HG03097 (cell line): ENCODE data around the gene SIRPD.

ENCODE experiments used
- ATAC-seq: cut with Tn5 transposase; IDR thresholded peaks from one replicate; pipeline ENCODE4 v1.9.1; 2021; ENCODE audit not compliant: unreplicated experiment, low FRiP score

The SIRPD gene

GRCh38 chr20:1538655-1539054 is 18.9 kb downstream of the SIRPD start:
- no peak for ATAC-seq

GRCh38 chr20:1537731-1538058 is 19.8 kb downstream of the SIRPD start:
- ATAC-seq: no peak

GRCh38 chr20:1536893-1537730 is 20.4 kb downstream of the SIRPD start:
- ATAC-seq: no peak

GRCh38 chr20:1535420-1536175 is 21.9 kb downstream of the SIRPD start:
- ATAC-seq: peak; percentile 91

- no peak for ATAC-seq
These were observed 23.0 kb downstream of the SIRPD start for GRCh38 chr20:1534526-1534925.

- no peak for ATAC-seq
These were observed 24.4 kb downstream of the SIRPD start for GRCh38 chr20:1533059-1533458.

GRCh38 chr20:1528811-1529210 is 28.7 kb downstream of the SIRPD start:
- no peak for ATAC-seq

GRCh38 chr20:1527923-1528322 is 29.6 kb downstream of the SIRPD start:
- no peak for ATAC-seq

- ATAC-seq: no peak
These were observed 30.6 kb downstream of the SIRPD start for GRCh38 chr20:1526896-1527295.

GRCh38 chr20:1526310-1526709 is 31.2 kb downstream of the SIRPD start:
- ATAC-seq: no peak

- ATAC-seq: no peak
These were observed 33.5 kb downstream of the SIRPD start for GRCh38 chr20:1524004-1524403.

GRCh38 chr20:1517010-1517409 is 40.5 kb downstream of the SIRPD start:
- no peak for ATAC-seq

GRCh38 chr20:1513801-1514200 is 43.7 kb downstream of the SIRPD start:
- ATAC-seq: no peak

- no peak for ATAC-seq
These were observed 48.3 kb downstream of the SIRPD start for GRCh38 chr20:1509237-1509636.

- ATAC-seq: no peak
These were observed 48.9 kb downstream of the SIRPD start for GRCh38 chr20:1508574-1508973.

GRCh38 chr20:1507276-1507675 is 50.2 kb downstream of the SIRPD start:
- no peak for ATAC-seq

- no peak for ATAC-seq
These were observed 51.6 kb downstream of the SIRPD start for GRCh38 chr20:1505871-1506270.

GRCh38 chr20:1505361-1505760 is 52.1 kb downstream of the SIRPD start:
- ATAC-seq: no peak

GRCh38 chr20:1503564-1504227 is 53.8 kb downstream of the SIRPD start:
- peak; percentile 92 for ATAC-seq

- no peak for ATAC-seq
These were observed 57.0 kb downstream of the SIRPD start for GRCh38 chr20:1500496-1500895.
